K562 (cell line): ENCODE results near the gene GPR162. TPM values are rescaled to one million over a fixed set of nuclear protein-coding genes. Genes with fewer than 3 reads are reported as not detected.
"Not testable (repeated sequence)": the region's sequence is repeated elsewhere in the genome, so short reads cannot be mapped to it uniquely, and the experiment has no call there.

Experiments used
- ATAC-seq: fragments of 200-7000 bp; cut with Tn5 transposase; 3 replicates; pipeline ENCODE4 v1.9.1; 2020; ENCODE audit warnings: moderate library complexity
- BruUV-seq: library from RNA; stranded (reverse); fragments of 400-500 nt; replicated peaks from 2 replicates; lab custom pipeline; 2021; lab: Mats Ljungman, UMichigan
- CTCF ChIA-PET: fragments of 300-600 bp; formaldehyde crosslinking; extraction: SDS; loops from one replicate; lab custom pipeline; 2021; ENCODE audit warnings: low intra/inter-chr PET ratio; lab: Yijun Ruan, JAX
- POLR2A ChIA-PET: fragments of 300-600, 350-650 bp; sonication (Branson Sonifier 250); formaldehyde crosslinking; extraction: SDS; loops from one replicate; lab custom pipeline; 2021; ENCODE audit warnings: antibody characterized with exemption, inconsistent platforms; lab: Yijun Ruan, JAX
- DNase-seq, 4 experiments: peaks; one replicate each; pipeline versions ENCODE4 v3.0.0 to v3.0.0-alpha.2; 2011 to 2018; ENCODE audit warnings: low spot score in 3 of 4, mixed read lengths in 3 of 4; ENCODE audit errors: extremely low read depth in 1 of 4
- FAIRE-seq: peaks from 2 replicates; lab custom pipeline; 2011; peaks lifted over from hg19 to GRCh38; lab: Jason Lieb, UNC
- H2AFZ ChIP-seq: 2 replicates; pipeline ENCODE4 v1.6.0; 2011; ENCODE audit warnings: low read depth, low read length, control low read depth, inconsistent platforms
- H3K27ac ChIP-seq: fragments of 200-600 bp; 3 replicates; pipeline ENCODE4 v1.8.0; 2011; ENCODE audit warnings: low read depth, mild to moderate bottlenecking, control low read depth, inconsistent platforms, low read length, moderate library complexity, mixed read lengths; ENCODE audit errors: extremely low read depth
- H3K27me3 ChIP-seq, 2 experiments: fragments of 300-600 bp in 1 of 2; 2 replicates in 1 of 2; 3 replicates in 1 of 2; pipeline versions ENCODE4 v1.6.0 to v1.8.0; 2011; ENCODE audit warnings: inconsistent platforms in 2 of 2, low read length in 2 of 2, mild to moderate bottlenecking in 1 of 2, mixed read lengths in 1 of 2, moderate library complexity in 1 of 2; ENCODE audit not compliant: control insufficient read depth in 2 of 2, insufficient read depth in 2 of 2
- H3K36me3 ChIP-seq: fragments of 300-600 bp; 3 replicates; pipeline ENCODE4 v1.8.0; 2011; ENCODE audit warnings: mild to moderate bottlenecking, low read length, inconsistent platforms; ENCODE audit not compliant: control insufficient read depth, insufficient read depth
- H3K4me1 ChIP-seq, 2 experiments: fragments of 200-600 bp in 1 of 2; replicated peaks in 1 of 2; 2 replicates in 1 of 2; 3 replicates in 1 of 2; pipeline versions ENCODE4 v1.5.1 to v1.8.0; 2011; ENCODE audit warnings: inconsistent platforms in 2 of 2, low read length in 2 of 2, mild to moderate bottlenecking in 1 of 2, mixed read lengths in 1 of 2, moderate library complexity in 1 of 2; ENCODE audit not compliant: control insufficient read depth in 2 of 2, insufficient read depth in 2 of 2
- H3K4me2 ChIP-seq: 2 replicates; pipeline ENCODE4 v1.6.1; 2011; ENCODE audit warnings: low read length, control low read depth, inconsistent platforms, mixed read lengths; ENCODE audit not compliant: insufficient read depth
- H3K4me3 ChIP-seq: fragments of 200-600 bp; sonication (generic), shearing (Covaris generic); 2 replicates; pipeline ENCODE4 v1.5.1; 2016; ENCODE audit warnings: control low read depth, inconsistent platforms
- H3K79me2 ChIP-seq: fragments of 200-600 bp; 3 replicates; pipeline ENCODE4 v1.8.0; 2011; ENCODE audit warnings: low read length, inconsistent platforms; ENCODE audit not compliant: control insufficient read depth, insufficient read depth
- H3K9ac ChIP-seq, 2 experiments: 2 replicates each; pipeline versions ENCODE4 v1.6.0 to v1.6.1; 2011; ENCODE audit warnings: low read depth in 2 of 2, low read length in 2 of 2, control low read depth in 1 of 2, inconsistent platforms in 1 of 2, mild to moderate bottlenecking in 1 of 2, mixed read lengths in 1 of 2; ENCODE audit not compliant: insufficient read depth in 1 of 2
- H3K9me1 ChIP-seq: one replicate; pipeline ENCODE4 v1.6.0; 2011; ENCODE audit warnings: inconsistent platforms, mild to moderate bottlenecking, low read length, moderate library complexity; ENCODE audit not compliant: control insufficient read depth, insufficient read depth
- H3K9me3 ChIP-seq: replicated peaks from 2 replicates; pipeline ENCODE4 v1.5.1; 2011; ENCODE audit warnings: low read depth, low read length, inconsistent platforms; ENCODE audit not compliant: control insufficient read depth, insufficient read depth
- H4K20me1 ChIP-seq: replicated peaks from 2 replicates; pipeline ENCODE4 v1.6.1; 2011; ENCODE audit warnings: low read length, inconsistent platforms, mixed read lengths; ENCODE audit not compliant: control insufficient read depth, insufficient read depth
- ADNP ChIP-seq: fragments of 200-800 bp; sonication (Bioruptor generic); IDR thresholded peaks from 2 replicates; pipeline ENCODE4 v1.6.1; 2016; ENCODE audit warnings: missing genetic modification characterization, missing compliant biosample characterization
- CHAMP1 ChIP-seq: fragments of 450-650 bp; IDR thresholded peaks from 2 replicates; pipeline ENCODE4 v1.6.1; 2016; ENCODE audit warnings: mild to moderate bottlenecking
- EGR1 ChIP-seq: fragments of 450-650 bp; conservative IDR thresholded peaks from 2 replicates; pipeline ENCODE4 v1.6.1; 2017; ENCODE audit warnings: mild to moderate bottlenecking
- MAFK ChIP-seq: IDR thresholded peaks from 2 replicates; pipeline ENCODE4 v1.6.1; 2011; ENCODE audit warnings: low read length, improper control_type of control experiment
- SNRNP70 ChIP-seq: fragments of 200-400 bp; formaldehyde crosslinking; optimal IDR thresholded peaks from 2 replicates; pipeline ENCODE3; 2017; ENCODE audit warnings: low read depth, low read length
- ZBTB7A ChIP-seq: IDR thresholded peaks from 2 replicates; pipeline ENCODE4 v1.6.1; 2011; ENCODE audit warnings: low read depth, mild to moderate bottlenecking, low read length, moderate library complexity, borderline replicate concordance; ENCODE audit not compliant: control insufficient read depth
- WGBS: fragments of 100-300 bp; shearing (Covaris generic); methylation state at CpG from one replicate; pipeline ENCODE4 v1.1.6; 2016; ENCODE audit warnings: low coverage, mixed read lengths; ENCODE audit not compliant: insufficient coverage; ENCODE audit errors: missing lambda C conversion rate; 5-methylcytosine and 5-hydroxymethylcytosine counted together
- in situ Hi-C: fragments of 300-500 bp; cut with MboI; formaldehyde crosslinking; loops from 4 replicates; pipeline ENCODE4 v1.15.0; 2018; ENCODE audit warnings: inconsistent platforms, mixed read lengths
- intact Hi-C: fragments of 100-400 bp; cut with micrococcal nuclease; formaldehyde crosslinking; loops from 2 replicates; pipeline ENCODE4 v1.14.2; 2022
- polyA plus RNA-seq, 8 experiments: library from polyadenylated mRNA; depleted of rRNA in 4 of 8; stranded (reverse) in 5 of 8; unstranded in 3 of 8; fragments of >200 nt; fragmentation: Nextera tagmentation in 2 of 8; fragmentation: Illumina TruSeq in 1 of 8; extraction: Ambion mirVana in 2 of 8; extraction: Trizol in 1 of 8; gene quantifications; 2 replicates each; pipeline versions ENCODE4 v1.2.1 to v1.2.3, GENCODE V29; 2011 to 2014; ENCODE audit warnings: inconsistent platforms in 1 of 8, missing spikeins in 1 of 8
- total RNA-seq, 7 experiments: library from RNA; depleted of rRNA in 6 of 7; stranded (reverse); fragments of >200 nt in 6 of 7; fragmentation: Illumina TruSeq in 2 of 7; extraction: Trizol in 2 of 7; gene quantifications; 2 replicates each; pipeline versions ENCODE4 v1.2.1 to v1.2.3, GENCODE V29; 2011 to 2021; ENCODE audit warnings: low replicate concordance in 1 of 7
- TF ChIP-seq, protein P1 (sequence below): sonication (generic); formaldehyde crosslinking; IDR thresholded peaks from 2 replicates; pipeline ENCODE4 v1.5.0; 2020; ENCODE audit warnings: missing genetic modification reagents

GPR162 gene
- total and polyA plus RNA-seq, 9 of the 15 experiments (the other 6 are each of a cell fraction or from before 2014, with no cell fraction given): 0.65 to 1.8 (median 1.1) TPM; not detected in 2

GRCh38 chr12:6865307-6865706 is 43.7 kb downstream of the GPR162 start:
- H2AFZ ChIP-seq, H3K27ac ChIP-seq, H3K27me3 ChIP-seq, H3K4me2 ChIP-seq, ATAC-seq, H3K9ac ChIP-seq, H3K9me1 ChIP-seq, CTCF ChIA-PET, H3K4me3 ChIP-seq, FAIRE-seq, BruUV-seq, DNase-seq, H3K9me3 ChIP-seq: not testable (repeated sequence)
- intact Hi-C loops (loop anchor here (5.0 kb wide), 1 partner anchor 77 kb away; the partner anchor contains the start of genes C12orf57 and RNU7-1), in situ Hi-C loops (loop anchor here (5.0 kb wide), 1 partner anchor 77 kb away; the partner anchor contains the start of genes C12orf57 and RNU7-1)
- Histone ChIP-seq H4K20me1 (peaks cover 24% of the 10 kb centered on the region), H3K4me1 (peaks cover 26 to 35% of the 10 kb centered on the region in 2 experiments; a peak in 4 of 5 replicates), H3K79me2 (peaks cover 33% of the 10 kb centered on the region), H3K36me3 (peaks cover 74% of the 10 kb centered on the region)
- WGBS: 100% methylated on average over 3 of the region's 5 CpGs
- POLR2A ChIA-PET: interaction anchor here (0.6 to 11.3 kb wide), 6 partner anchors 12 to 253 kb away, joined by 3 to 174 read pairs (median 3); partner anchors contain the start of genes C12orf57, CDCA3, RNU7-1 and USP5

- no peaks in the 10 kb centered on the region for H3K27me3 ChIP-seq
- H3K79me2 ChIP-seq: peaks cover 33% of the 10 kb centered on the region
- H3K4me1 ChIP-seq: peaks cover 26 to 43% of the 10 kb centered on the region in 2 experiments; a peak in 4 of 5 replicates
- H3K9me1 ChIP-seq: no peaks in the 10 kb centered on the region
- intact Hi-C loops (loop anchor here (5.0 kb wide), 1 partner anchor 76 kb away; the partner anchor contains the start of genes C12orf57 and RNU7-1), in situ Hi-C loops (loop anchor here (5.0 kb wide), 1 partner anchor 76 kb away; the partner anchor contains the start of genes C12orf57 and RNU7-1)
- peak overlapping the region; percentile 96 for H3K4me3 ChIP-seq
- H3K36me3 ChIP-seq: peaks cover 74% of the 10 kb centered on the region
- WGBS: 45% methylated on average over 12 of the region's 19 CpGs
- ChIA-PET CTCF (no interaction called here), POLR2A (interaction anchor here (0.7 to 11.3 kb wide), 11 partner anchors 13 to 622 kb away, joined by 3 to 174 read pairs (median 3); partner anchors contain the start of genes C12orf57, CDCA3, RNU7-1 and USP5)
- ATAC-seq (0 out of 3 replicates have a peak, but pooled peaks have one; percentile 3), DNase-seq (peak; percentile 61 to 66 (median 65)), FAIRE-seq (no peak)
- H4K20me1 ChIP-seq: peaks cover 34% of the 10 kb centered on the region
- H3K9me3 ChIP-seq: no peaks in the 10 kb centered on the region
- H3K9ac ChIP-seq: peak overlapping the region; percentile 58 to 87; a peak in 3 of 4 replicates
- TF ChIP-seq ZBTB7A (peak; percentile 58; the same call in 1 of the 2 replicates), EGR1 (peak; percentile 83), MAFK (no peak), SNRNP70 (no peak), CHAMP1 (no peak), ADNP (tag) (no peak)
- TF ChIP-seq, protein P1, sequence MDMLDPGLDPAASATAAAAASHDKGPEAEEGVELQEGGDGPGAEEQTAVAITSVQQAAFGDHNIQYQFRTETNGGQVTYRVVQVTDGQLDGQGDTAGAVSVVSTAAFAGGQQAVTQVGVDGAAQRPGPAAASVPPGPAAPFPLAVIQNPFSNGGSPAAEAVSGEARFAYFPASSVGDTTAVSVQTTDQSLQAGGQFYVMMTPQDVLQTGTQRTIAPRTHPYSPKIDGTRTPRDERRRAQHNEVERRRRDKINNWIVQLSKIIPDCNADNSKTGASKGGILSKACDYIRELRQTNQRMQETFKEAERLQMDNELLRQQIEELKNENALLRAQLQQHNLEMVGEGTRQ (CRISPR knock-in tag): no peak
- no TSS peak for BruUV-seq
- H3K4me2 ChIP-seq: peak overlapping the region; percentile 83
- H2AFZ ChIP-seq: peak overlapping the region; percentile 74
- peak overlapping the region; percentile 19; the same call in 1 of the 3 replicates for H3K27ac ChIP-seq
Observed at GRCh38 chr12:6866163-6866919, 44.7 kb downstream of the GPR162 start.
